Activated CD4-positive, alpha-beta T cell treated with anti-CD3 and anti-CD28 coated beads for 24 hours (primary cell): ENCODE measurements around the gene POLR2F.
"Not testable (repeated sequence)": the region's sequence is repeated elsewhere in the genome, so short reads cannot be mapped to it uniquely, and the experiment has no call there.

Experiments used
- DNase-seq, 2 donors: peaks; one replicate each; pipeline ENCODE4 v3.0.0-alpha.2; 2020; ENCODE audit warnings: low read depth in 2 of 2

The POLR2F gene

DNA sequence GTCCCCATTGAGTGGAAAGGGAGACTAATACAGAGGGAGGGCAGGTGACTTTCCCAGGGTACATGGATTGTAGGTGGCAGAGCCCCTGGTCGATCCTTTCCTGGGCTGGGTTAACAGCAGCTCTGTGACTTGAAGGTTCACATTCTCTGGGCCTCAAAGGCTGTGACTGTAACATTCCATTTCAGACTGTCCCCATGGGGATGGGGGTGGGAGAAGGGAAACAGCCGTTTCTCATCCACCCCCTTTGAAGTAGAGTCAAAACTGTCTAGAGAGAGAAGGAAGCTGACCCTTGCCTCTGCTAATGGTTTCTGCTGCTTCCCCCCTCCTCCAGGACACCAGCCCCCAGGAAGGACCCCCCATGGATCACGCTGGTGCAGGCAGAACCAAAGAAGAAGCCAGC lies 28.2 kb upstream of the POLR2F start:
- DNase-seq, result no peak

DNA sequence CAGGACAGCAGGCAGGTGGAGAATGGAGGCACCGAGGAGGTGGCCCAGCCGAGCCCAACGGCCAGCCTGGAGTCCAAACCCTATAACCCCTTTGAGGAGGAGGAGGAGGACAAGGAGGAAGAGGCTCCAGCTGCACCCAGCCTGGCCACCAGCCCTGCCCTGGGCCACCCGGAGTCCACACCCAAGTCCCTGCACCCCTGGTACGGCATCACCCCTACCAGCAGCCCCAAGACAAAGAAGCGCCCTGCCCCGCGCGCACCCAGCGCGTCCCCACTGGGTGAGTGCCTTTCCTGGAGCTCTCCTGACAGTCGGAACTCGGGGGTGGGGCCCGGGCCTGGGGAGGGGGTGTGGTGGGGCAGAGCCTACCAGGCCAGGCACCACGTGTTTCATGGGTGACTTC lies 27.7 kb upstream of the POLR2F start:
- no peak for DNase-seq

DNA sequence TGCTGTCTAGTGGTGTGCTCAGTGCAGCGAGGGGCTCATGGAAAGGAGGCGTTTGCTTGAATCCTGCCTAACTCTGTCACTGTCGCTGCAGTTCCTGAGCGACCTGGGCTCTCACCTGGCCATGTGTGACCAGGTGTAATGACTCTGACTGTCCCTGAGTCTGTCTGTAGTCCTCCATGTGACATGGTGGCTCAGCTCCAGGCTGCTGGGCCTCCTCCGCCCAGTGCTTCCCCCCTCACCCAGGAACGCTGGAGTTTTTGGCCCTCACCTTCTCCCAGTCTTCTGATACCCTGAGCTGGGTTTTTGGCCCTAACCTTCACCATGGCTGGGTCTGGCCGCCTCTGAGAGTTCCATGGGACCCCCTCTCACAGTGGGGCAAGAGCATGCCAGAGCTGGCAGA lies 27.1 kb upstream of the POLR2F start:
- DNase-seq, result no peak

DNA sequence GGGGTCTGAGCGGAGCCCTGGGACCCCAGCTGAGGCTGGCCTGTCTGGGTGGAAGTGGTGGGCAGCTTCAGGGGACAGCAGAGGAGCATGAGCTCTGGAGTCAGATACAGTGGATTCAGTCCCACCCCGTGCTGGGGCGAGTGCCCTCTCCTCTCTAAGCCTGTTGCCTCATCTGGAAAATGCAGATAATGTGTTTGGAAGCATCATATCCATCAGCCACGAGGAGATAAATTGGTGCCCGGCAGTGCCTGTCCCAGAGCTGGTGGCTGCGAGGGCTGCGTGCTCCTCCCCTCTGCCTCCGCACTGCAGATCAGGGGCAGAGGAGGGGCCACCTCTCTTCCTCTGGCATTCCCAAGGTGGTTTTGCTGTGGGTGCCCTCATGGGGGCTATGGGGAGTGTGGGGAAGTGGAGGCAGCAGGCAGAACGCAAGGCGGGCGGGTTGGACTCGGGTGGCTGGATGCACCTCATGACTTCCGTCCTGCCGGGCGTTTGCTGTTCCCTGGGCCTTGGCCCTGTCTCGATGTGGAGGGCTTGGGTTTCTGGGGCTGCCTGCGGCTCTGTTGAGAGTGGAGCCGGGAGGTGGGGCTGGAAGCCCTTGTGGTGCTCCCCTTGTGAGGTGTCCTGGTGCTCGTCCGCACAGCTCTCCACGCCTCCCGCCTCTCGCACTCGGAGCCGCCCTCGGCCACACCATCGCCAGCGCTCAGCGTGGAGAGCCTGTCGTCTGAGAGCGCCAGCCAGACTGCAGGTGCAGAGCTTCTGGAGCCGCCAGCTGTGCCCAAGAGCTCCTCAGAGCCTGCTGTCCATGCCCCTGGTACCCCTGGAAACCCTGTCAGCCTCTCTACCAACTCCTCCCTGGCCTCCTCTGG lies 26.5 kb upstream of the POLR2F start:
- no peak for DNase-seq

DNA sequence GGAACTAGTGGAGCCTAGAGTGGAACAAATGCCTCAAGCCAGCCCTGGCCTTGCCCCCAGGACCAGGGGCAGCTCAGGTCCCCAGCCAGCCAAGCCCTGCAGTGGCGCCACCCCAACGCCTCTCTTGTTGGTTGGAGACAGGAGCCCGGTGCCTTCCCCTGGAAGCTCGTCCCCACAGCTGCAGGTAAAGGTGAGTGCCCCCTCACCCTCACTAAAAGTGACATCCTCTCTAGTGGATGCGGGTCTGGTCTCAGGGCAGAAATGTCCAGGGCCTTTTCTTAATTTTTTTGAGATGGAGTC lies 25.9 kb upstream of the POLR2F start:
- DNase-seq, result no peak

DNA sequence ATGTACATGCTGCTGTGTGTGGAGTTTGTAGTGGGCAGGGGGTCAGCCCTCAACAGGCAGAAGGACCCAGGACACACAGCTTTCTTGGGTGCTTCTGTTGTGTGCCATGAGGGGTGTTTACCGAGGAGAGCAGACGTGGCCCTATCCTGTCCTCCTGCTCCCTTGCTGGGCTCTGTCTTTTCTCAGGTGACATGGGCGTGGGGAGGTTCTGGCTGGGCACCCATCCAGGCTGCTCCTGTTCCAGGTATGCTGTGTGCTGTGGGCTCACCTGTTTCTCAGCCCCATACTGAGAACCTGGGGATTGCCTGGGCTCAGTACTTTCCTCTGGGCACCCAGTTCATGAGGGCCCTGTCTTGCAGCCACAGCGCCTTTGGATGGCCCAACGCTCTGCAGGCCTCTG lies 24.1 kb upstream of the POLR2F start:
- no peak for DNase-seq

DNA sequence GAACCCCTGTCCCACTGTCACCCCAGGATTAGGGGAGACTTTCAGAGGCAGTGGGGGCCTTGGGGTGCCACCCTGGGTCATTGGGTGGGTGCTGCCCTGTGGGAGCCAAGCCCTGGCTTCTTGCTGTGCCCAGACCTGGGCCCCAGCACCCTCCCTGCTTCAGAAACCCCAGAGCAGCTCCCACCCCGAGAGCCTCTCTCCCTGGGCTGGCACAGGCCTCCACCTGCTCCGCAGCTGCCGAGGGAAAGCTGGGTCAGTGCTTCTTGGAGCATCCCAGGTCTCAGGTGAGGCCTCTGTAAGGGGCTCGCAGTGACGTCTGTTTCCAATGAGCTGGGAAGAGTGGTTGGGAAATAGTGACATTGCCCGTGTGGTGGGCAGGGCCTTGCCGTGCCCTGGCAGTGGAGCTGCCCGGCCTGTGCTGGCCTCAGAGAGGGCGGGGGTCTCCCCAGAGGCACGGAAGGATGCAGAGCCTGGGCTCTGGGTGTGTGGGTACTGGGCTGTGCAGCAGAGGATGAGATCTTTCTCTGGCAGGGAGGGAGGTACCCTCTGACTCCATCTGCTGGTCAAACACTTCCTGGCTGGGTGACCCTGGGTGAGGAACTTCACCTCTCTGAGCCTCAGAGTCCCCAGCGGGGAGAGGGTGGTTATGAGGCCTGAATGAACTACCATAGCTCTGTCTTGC lies 23.1 kb upstream of the POLR2F start:
- DNase-seq, result no peak

DNA sequence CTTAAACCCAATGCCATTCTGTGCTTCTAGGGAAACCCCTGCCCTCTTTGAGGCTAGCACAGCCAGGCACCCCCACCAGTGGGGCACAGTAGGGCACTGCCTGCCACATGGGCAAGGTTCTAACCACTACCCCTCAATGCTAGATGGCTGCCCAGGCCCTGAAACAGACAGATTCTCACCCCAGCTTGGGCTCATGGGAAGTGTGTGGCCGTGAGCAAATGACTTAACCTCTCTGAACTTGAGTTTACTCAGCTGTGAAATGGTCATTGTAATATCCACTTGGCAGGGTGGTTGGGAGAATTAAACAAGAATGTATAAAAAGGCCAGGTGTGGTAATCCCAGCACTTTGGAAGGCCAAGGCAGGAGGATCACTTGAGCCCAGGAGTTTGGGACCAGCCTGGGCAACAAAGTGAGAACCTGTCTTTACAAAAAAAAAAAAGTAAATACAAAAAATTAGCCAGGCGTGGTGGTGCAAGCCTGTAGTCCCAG lies 22.5 kb upstream of the POLR2F start:
- no peak for DNase-seq

DNA sequence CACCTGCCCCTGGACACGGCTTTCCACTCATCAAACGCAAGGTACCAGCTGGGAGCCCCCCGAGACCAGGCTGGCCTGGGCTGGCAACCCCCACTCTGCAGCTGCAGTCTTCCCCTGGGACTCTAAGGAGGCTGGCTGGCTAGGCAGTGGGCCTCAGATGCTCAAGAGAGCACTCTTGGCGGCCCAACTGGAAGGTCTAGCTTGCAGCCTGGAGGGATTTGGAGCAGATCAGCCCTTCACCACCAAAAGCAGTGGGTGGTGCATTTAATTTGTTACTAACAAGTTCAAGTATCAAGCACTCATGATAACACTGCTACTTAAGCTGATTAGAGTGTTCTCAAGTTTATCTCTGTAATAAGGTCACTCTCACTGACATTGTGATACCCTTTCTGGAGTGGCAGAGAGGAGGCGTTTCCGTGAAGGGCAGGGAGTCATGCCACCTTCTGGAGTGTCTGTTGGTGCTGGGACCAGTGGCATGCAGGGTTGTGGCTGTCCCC lies 21.6 kb upstream of the POLR2F start:
- no peak for DNase-seq

DNA sequence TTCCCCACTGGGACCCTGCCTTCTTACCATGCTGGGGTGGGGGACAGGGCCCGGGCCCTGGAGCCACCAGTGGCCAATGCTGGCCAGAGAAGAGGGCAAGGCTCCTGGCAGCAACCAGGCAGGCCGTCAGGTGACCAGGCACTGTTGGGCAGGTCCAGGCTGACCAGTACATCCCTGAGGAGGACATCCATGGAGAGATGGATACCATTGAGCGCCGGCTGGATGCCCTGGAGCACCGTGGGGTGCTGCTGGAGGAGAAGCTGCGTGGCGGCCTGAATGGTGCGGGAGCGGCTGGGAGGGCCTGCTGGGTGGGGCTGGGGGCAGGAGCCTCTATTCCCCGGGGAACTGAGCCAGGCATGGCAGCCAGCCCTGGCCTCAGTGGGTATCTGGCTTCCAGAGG lies 21.1 kb upstream of the POLR2F start:
- DNase-seq, result no peak

DNA sequence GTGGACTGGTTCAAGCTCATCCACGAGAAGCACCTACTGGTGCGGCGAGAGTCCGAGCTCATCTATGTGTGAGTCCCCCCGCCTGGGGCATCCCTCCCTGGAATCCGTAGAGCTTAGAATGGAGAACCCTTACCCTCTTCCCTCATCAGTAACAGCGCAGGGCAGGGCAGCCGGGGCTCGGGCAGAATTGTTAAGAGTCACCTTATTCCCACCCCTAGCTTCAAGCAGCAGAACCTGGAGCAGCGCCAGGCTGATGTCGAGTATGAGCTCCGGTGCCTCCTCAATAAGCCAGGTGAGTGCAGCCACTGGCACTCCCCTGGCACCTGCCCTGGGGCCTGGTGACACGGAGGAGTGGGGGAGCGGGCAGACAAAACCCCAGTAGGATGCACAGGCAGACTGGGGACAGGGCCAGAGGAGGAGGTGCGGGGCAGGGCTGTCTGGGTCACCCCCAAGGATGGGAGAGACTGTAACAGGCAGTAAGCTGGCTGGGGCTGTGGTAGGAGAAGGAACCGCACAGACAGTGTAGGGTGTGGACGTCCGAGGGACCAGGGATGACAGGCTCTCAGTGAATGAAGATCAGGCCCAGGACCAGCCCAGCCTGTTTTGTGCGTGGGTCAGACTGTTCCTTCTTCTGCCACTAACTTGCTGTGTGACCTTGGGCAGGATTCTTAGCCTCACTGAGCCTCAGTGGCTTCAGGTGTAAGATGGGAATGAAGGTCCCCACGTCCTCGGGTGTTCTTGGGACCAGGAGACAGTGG lies 20.5 kb upstream of the POLR2F start:
- DNase-seq, result no peak

DNA sequence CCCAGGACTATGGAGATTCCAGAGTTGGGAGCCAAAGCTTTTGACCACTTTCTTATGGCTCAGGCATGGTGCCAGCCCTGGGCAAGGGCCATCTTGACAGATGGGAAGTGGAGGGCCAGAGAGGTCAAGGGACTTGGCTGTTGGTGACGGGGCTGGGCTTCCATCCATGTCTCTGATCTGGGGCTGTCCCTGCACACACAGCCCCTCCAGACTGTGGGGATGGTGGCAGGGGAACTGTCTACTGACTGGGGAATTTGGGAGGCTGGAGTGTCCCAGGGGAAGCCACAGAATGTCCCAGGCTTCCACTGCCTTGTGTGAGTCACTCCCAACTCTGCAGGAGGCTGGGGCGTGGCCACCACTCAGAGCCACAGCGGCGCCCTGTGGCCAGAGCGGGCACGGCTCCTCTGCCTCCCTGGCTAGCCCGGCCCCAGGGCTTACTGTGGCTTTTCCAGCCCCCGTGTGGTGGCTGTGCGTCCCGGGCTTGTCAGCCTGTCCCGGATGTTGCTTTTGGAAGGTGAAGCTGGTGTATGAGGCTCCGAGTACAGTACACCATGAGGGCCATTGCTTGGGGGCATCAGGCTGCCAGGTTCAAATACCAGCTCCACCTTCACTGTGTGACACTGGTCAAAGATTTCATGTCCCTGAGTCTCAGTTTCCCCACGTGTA lies 19.7 kb upstream of the POLR2F start:
- DNase-seq, result peak; percentile 67 to 84

DNA sequence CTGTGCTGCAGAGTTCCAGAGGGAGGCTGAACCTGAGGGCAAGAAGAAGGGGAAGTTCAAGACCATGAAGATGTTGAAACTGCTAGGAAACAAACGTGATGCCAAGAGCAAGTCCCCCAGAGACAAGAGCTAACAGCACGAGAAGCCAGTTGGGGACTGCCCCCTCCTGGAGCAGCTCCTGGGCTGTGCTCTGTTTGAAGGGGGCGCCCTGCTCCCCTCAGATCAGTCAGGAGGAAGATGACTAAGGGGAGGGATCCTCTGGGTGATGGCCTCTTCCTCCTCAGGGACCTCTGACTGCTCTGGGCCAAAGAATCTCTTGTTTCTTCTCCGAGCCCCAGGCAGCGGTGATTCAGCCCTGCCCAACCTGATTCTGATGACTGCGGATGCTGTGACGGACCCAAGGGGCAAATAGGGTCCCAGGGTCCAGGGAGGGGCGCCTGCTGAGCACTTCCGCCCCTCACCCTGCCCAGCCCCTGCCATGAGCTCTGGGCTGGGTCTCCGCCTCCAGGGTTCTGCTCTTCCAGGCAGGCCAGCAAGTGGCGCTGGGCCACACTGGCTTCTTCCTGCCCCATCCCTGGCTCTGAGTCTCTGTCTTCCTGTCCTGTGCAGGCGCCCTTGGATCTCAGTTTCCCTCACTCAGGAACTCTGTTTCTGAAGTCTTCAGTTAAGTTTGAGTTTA lies 12.7 kb upstream of the POLR2F start:
- no peak for DNase-seq

DNA sequence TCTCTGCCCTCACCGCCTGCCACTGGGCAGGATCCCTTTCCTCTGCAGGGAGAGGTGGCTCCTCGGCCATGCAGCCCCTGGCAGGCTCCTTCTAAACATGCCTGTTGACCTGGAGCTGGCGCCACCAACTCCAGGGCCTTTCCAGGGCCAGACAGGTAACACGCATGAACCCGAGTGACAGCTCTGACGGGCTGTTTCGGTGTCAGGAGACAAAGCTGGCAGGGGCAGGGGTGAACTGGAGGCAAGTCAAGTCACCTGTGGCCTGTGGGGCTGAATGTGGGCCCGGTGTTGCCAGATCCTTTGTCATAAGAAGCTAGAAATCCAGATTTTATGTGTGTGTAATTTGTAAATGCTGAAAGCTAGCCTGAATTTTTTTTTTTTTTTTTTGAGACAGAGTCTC lies 11.4 kb upstream of the POLR2F start:
- DNase-seq, result no peak

DNA sequence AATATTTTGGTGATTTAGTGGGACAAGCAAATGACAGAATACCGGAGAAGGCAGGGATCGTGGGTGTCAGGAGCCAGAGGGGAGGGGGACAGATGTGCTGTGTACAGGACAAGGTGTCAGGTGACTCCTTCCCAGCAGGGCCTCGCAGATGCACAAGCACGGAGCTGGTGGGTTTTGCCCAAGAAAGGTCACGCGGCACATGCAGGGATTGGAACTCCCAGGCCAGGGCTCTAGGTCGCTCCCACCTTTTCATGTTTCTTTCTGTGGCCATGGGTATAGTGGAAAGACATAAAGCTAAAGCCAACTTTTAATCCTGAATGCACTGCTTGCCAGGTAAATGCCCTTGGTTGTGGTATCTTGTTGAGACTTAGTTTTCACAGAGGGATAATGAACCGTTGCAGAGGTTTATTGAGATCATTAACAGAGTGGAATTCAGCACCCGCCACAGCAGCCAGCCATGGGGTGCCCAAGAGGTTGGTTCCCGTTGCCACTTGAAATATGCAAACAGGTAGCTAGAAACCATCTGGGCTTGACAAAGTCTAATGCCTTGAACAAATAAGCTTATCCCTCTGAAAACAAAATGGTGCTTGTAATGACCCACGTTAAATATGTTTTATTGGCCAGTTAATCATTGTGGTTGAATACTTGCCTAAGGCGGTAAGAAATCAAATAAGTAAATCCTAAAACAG lies 10.2 kb upstream of the POLR2F start:
- no peak for DNase-seq

DNA sequence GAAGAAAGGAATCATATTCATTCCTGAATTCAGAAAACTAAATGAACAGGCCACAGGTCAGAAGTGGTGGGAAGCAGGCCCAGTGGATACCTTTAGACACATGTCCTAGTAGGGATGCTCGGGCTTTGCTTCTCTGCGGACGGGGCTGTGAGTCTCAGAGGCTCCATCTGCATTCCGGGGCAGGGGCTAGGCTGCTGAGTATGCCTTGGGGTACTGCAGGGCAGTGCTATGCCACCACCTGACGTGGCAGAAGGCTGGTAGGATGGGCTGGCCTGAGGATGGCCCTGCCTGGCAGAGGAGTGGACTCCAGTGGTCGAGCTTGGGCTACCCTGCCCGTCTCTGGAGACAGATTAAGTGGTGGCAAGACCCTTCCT lies 9.7 kb upstream of the POLR2F start:
- DNase-seq, result no peak

DNA sequence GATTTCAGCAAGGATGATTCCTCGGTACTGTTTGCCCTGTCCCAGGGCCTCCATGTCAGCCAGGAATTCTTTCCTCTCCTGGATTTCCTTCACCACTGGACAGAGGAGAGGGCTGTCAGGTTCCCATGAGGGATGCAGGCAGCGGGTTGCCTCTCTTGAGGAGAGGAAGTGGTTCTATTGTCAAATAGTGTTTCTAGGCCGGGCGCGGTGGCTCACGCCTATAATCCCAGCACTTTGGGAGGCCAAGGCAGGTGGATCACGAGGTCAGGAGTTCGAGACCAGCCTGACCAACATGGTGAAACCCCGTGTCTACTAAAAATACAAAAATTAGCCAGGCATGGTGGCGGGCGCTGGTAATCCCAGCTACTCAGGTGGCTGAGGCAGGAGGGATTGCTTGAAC lies 9.1 kb upstream of the POLR2F start:
- DNase-seq, result not testable (repeated sequence)

DNA sequence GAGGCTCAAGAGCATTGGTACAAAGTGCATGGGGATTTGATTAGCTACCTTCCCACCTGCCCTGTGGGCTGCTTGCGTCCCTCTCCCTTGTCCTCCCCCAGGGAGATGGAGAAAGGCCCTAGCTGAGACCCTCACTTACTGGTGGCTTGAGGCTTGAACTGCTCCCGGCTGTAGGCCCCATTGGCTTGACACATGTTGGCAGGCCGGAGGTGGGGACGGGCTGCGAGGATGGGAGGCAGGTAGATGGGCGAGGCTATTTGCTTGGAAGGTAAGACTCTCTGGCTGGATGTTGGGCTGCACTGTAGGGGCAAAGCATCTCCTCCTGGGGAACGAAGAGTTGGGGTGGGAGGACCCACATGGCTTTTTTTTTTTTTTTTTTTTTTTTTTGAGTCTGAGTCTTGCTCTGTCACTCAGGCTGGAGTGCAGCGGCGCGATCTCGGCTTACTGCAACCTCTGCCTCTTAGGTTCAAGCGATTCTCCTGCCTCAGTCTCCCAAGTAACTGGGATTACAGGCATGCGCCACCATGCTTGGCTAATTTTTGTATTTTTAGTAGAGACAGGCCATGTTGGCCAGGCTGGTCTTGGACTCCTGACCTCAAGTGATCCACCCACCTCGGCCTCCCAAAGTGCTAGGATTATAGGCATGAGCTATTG lies 6.2 kb upstream of the POLR2F start:
- DNase-seq, result not testable (repeated sequence)

DNA sequence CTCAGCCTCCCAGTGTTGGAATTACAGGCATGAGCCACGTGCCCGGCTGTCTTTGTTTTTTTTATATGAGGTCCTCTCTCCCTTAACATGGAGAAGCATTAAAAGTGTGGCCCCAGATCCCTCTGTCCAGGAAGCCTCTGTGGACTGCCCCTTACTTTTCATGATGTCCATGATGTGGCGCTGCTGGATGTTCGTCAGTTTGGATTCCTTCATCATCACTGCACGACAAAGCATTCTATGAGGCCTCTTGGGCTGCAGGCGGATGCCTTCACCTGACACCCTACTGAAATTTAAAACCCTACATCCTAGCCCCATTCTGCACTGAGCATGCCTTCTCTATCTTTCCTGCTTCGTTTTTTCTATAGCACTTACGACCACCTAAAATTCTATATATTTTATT lies 2.2 kb upstream of the POLR2F start:
- DNase-seq, result no peak

DNA sequence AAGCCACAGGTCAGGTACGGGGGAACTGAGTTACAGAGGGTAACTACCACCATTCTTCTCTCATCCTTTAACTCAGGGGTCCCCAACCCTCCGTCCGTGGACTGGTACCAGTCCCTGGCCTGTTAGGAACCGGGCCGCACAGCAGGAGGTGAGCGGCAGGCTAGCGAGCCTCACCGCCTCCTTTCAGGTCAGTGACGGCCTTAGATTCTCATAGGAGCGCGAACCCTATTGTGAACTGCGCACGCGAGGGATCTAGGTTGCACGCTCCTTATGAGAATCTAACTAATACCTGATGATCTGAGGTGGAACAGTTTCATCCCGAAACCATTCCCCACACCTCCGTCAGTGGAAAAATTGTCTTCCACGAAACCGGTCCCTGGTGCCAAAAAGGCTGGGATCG lies 870 bp upstream of the POLR2F start:
- DNase-seq, result not testable (repeated sequence)
